ENCODE measurements around the gene SLC17A1.

Gene SLC17A1

GRCh38 chr6:25832307-25832662, 433 bp upstream of the SLC17A1 start:
- H3K27ac ChIP-seq (ENCODE audit: low read depth, low read length): no peak overlapping the region
- H3K9me3 ChIP-seq (ENCODE audit: control insufficient read depth, insufficient read depth, low read length): no peaks in the 10 kb centered on the region
- H3K4me3 ChIP-seq (ENCODE audit: low read depth, low read length): no peak overlapping the region
- H3K4me1 ChIP-seq (ENCODE audit: control insufficient read depth, insufficient read depth, low read length): no peaks in the 10 kb centered on the region
- no peaks in the 10 kb centered on the region for H3K27me3 ChIP-seq (ENCODE audit: control insufficient read depth, insufficient read depth, low read length)
- no peak overlapping the region for H3K9ac ChIP-seq (ENCODE audit: low read depth, low read length)
- H3K36me3 ChIP-seq (ENCODE audit: control insufficient read depth, insufficient read depth, low read length): no peaks in the 10 kb centered on the region

GRCh38 chr6:25830458-25830857, 1.4 kb downstream of the SLC17A1 start:
- no peaks in the 10 kb centered on the region for H3K27me3 ChIP-seq (ENCODE audit: control insufficient read depth, insufficient read depth, low read length)

GRCh38 chr6:25829375-25829774, 2.5 kb downstream of the SLC17A1 start:
- H3K27ac ChIP-seq (ENCODE audit: low read depth, low read length): no peak overlapping the region
- H3K27me3 ChIP-seq (ENCODE audit: control insufficient read depth, insufficient read depth, low read length): no peaks in the 10 kb centered on the region
- H3K9me3 ChIP-seq (ENCODE audit: control insufficient read depth, insufficient read depth, low read length): no peaks in the 10 kb centered on the region
- no peaks in the 10 kb centered on the region for H3K4me1 ChIP-seq (ENCODE audit: control insufficient read depth, insufficient read depth, low read length)
- no peak overlapping the region for H3K4me3 ChIP-seq (ENCODE audit: low read depth, low read length)
- no peak overlapping the region for H3K9ac ChIP-seq (ENCODE audit: low read depth, low read length)
- no peaks in the 10 kb centered on the region for H3K36me3 ChIP-seq (ENCODE audit: control insufficient read depth, insufficient read depth, low read length)

More at GRCh38 chr6:25830458-25830857, 1.4 kb downstream of the SLC17A1 start:
- Histone ChIP-seq H3K4me1 (ENCODE audit: control insufficient read depth, insufficient read depth, low read length) (no peaks in the 10 kb centered on the region), H3K9me3 (ENCODE audit: control insufficient read depth, insufficient read depth, low read length) (no peaks in the 10 kb centered on the region), H3K27ac (ENCODE audit: low read depth, low read length) (no peak overlapping the region), H3K4me3 (ENCODE audit: low read depth, low read length) (no peak overlapping the region), H3K36me3 (ENCODE audit: control insufficient read depth, insufficient read depth, low read length) (no peaks in the 10 kb centered on the region), H3K9ac (ENCODE audit: low read depth, low read length) (no peak overlapping the region)

- H3K4me3 ChIP-seq (ENCODE audit: low read depth, low read length): no peak overlapping the region
- H3K9ac ChIP-seq (ENCODE audit: low read depth, low read length): no peak overlapping the region
- H3K27me3 ChIP-seq (ENCODE audit: control insufficient read depth, insufficient read depth, low read length): no peaks in the 10 kb centered on the region
Observed at GRCh38 chr6:25821341-25821740, 10.5 kb downstream of the SLC17A1 start.

GRCh38 chr6:25816252-25816651, 15.6 kb downstream of the SLC17A1 start:
- Histone ChIP-seq H3K9ac (ENCODE audit: low read depth, low read length) (no peak overlapping the region), H3K36me3 (ENCODE audit: control insufficient read depth, insufficient read depth, low read length) (no peaks in the 10 kb centered on the region), H3K27ac (ENCODE audit: low read depth, low read length) (no peak overlapping the region), H3K9me3 (ENCODE audit: control insufficient read depth, insufficient read depth, low read length) (no peaks in the 10 kb centered on the region), H3K4me1 (ENCODE audit: control insufficient read depth, insufficient read depth, low read length) (no peaks in the 10 kb centered on the region), H3K27me3 (ENCODE audit: control insufficient read depth, insufficient read depth, low read length) (no peaks in the 10 kb centered on the region), H3K4me3 (ENCODE audit: low read depth, low read length) (no peak overlapping the region)

More at GRCh38 chr6:25821341-25821740, 10.5 kb downstream of the SLC17A1 start:
- H3K9me3 ChIP-seq (ENCODE audit: control insufficient read depth, insufficient read depth, low read length): no peaks in the 10 kb centered on the region
- no peaks in the 10 kb centered on the region for H3K36me3 ChIP-seq (ENCODE audit: control insufficient read depth, insufficient read depth, low read length)
- H3K27ac ChIP-seq (ENCODE audit: low read depth, low read length): no peak overlapping the region
- no peaks in the 10 kb centered on the region for H3K4me1 ChIP-seq (ENCODE audit: control insufficient read depth, insufficient read depth, low read length)

GRCh38 chr6:25815194-25815593, 16.7 kb downstream of the SLC17A1 start:
- Histone ChIP-seq H3K36me3 (ENCODE audit: control insufficient read depth, insufficient read depth, low read length) (no peaks in the 10 kb centered on the region), H3K4me3 (ENCODE audit: low read depth, low read length) (no peak overlapping the region), H3K4me1 (ENCODE audit: control insufficient read depth, insufficient read depth, low read length) (no peaks in the 10 kb centered on the region), H3K9me3 (ENCODE audit: control insufficient read depth, insufficient read depth, low read length) (no peaks in the 10 kb centered on the region), H3K27me3 (ENCODE audit: control insufficient read depth, insufficient read depth, low read length) (no peaks in the 10 kb centered on the region), H3K27ac (ENCODE audit: low read depth, low read length) (no peak overlapping the region), H3K9ac (ENCODE audit: low read depth, low read length) (no peak overlapping the region)

GRCh38 chr6:25804804-25805203, 27.0 kb downstream of the SLC17A1 start:
- H3K4me1 ChIP-seq (ENCODE audit: control insufficient read depth, insufficient read depth, low read length): peaks cover 7% of the 10 kb centered on the region; the same call in 1 of the 2 replicates

GRCh38 chr6:25801436-25801835, 30.4 kb downstream of the SLC17A1 start:
- Histone ChIP-seq H3K4me1 (ENCODE audit: control insufficient read depth, insufficient read depth, low read length) (peaks cover 7% of the 10 kb centered on the region; the same call in 1 of the 2 replicates), H3K9me3 (ENCODE audit: control insufficient read depth, insufficient read depth, low read length) (no peaks in the 10 kb centered on the region; the same call in 1 of the 2 replicates), H3K4me3 (ENCODE audit: low read depth, low read length) (no peak overlapping the region), H3K36me3 (ENCODE audit: control insufficient read depth, insufficient read depth, low read length) (no peaks in the 10 kb centered on the region), H3K27ac (ENCODE audit: low read depth, low read length) (no peak overlapping the region), H3K9ac (ENCODE audit: low read depth, low read length) (no peak overlapping the region), H3K27me3 (ENCODE audit: control insufficient read depth, insufficient read depth, low read length) (no peaks in the 10 kb centered on the region)

More at GRCh38 chr6:25804804-25805203, 27.0 kb downstream of the SLC17A1 start:
- no peak overlapping the region for H3K4me3 ChIP-seq (ENCODE audit: low read depth, low read length)
- no peak overlapping the region for H3K9ac ChIP-seq (ENCODE audit: low read depth, low read length)
- no peaks in the 10 kb centered on the region for H3K36me3 ChIP-seq (ENCODE audit: control insufficient read depth, insufficient read depth, low read length)
- H3K9me3 ChIP-seq (ENCODE audit: control insufficient read depth, insufficient read depth, low read length): no peaks in the 10 kb centered on the region; the same call in 1 of the 2 replicates
- no peaks in the 10 kb centered on the region for H3K27me3 ChIP-seq (ENCODE audit: control insufficient read depth, insufficient read depth, low read length)
- no peak overlapping the region for H3K27ac ChIP-seq (ENCODE audit: low read depth, low read length)

GRCh38 chr6:25794784-25795183, 37.1 kb downstream of the SLC17A1 start:
- H3K9me3 ChIP-seq (ENCODE audit: control insufficient read depth, insufficient read depth, low read length): no peaks in the 10 kb centered on the region
- H3K36me3 ChIP-seq (ENCODE audit: control insufficient read depth, insufficient read depth, low read length): no peaks in the 10 kb centered on the region
- H3K27me3 ChIP-seq (ENCODE audit: control insufficient read depth, insufficient read depth, low read length): no peaks in the 10 kb centered on the region
- no peaks in the 10 kb centered on the region for H3K4me1 ChIP-seq (ENCODE audit: control insufficient read depth, insufficient read depth, low read length)
- H3K9ac ChIP-seq (ENCODE audit: low read depth, low read length): no peak overlapping the region
- no peak overlapping the region for H3K4me3 ChIP-seq (ENCODE audit: low read depth, low read length)
- no peak overlapping the region for H3K27ac ChIP-seq (ENCODE audit: low read depth, low read length)

GRCh38 chr6:25793970-25794369, 37.9 kb downstream of the SLC17A1 start:
- H3K9me3 ChIP-seq (ENCODE audit: control insufficient read depth, insufficient read depth, low read length): no peaks in the 10 kb centered on the region
- no peak overlapping the region for H3K9ac ChIP-seq (ENCODE audit: low read depth, low read length)
- H3K36me3 ChIP-seq (ENCODE audit: control insufficient read depth, insufficient read depth, low read length): no peaks in the 10 kb centered on the region
- no peaks in the 10 kb centered on the region for H3K27me3 ChIP-seq (ENCODE audit: control insufficient read depth, insufficient read depth, low read length)
- H3K4me1 ChIP-seq (ENCODE audit: control insufficient read depth, insufficient read depth, low read length): no peaks in the 10 kb centered on the region
- H3K27ac ChIP-seq (ENCODE audit: low read depth, low read length): no peak overlapping the region
- no peak overlapping the region for H3K4me3 ChIP-seq (ENCODE audit: low read depth, low read length)

- H3K27ac ChIP-seq (ENCODE audit: low read depth, low read length): no peak overlapping the region
- no peaks in the 10 kb centered on the region for H3K9me3 ChIP-seq (ENCODE audit: control insufficient read depth, insufficient read depth, low read length)
- H3K4me1 ChIP-seq (ENCODE audit: control insufficient read depth, insufficient read depth, low read length): no peaks in the 10 kb centered on the region
- H3K9ac ChIP-seq (ENCODE audit: low read depth, low read length): no peak overlapping the region
- no peaks in the 10 kb centered on the region for H3K27me3 ChIP-seq (ENCODE audit: control insufficient read depth, insufficient read depth, low read length)
- H3K4me3 ChIP-seq (ENCODE audit: low read depth, low read length): no peak overlapping the region
- H3K36me3 ChIP-seq (ENCODE audit: control insufficient read depth, insufficient read depth, low read length): no peaks in the 10 kb centered on the region
Observed at GRCh38 chr6:25792016-25792415, 39.8 kb downstream of the SLC17A1 start.

- H3K4me3 ChIP-seq (ENCODE audit: low read depth, low read length): no peak overlapping the region
- no peaks in the 10 kb centered on the region for H3K36me3 ChIP-seq (ENCODE audit: control insufficient read depth, insufficient read depth, low read length)
- H3K9me3 ChIP-seq (ENCODE audit: control insufficient read depth, insufficient read depth, low read length): no peaks in the 10 kb centered on the region
- no peaks in the 10 kb centered on the region for H3K27me3 ChIP-seq (ENCODE audit: control insufficient read depth, insufficient read depth, low read length)
- no peaks in the 10 kb centered on the region for H3K4me1 ChIP-seq (ENCODE audit: control insufficient read depth, insufficient read depth, low read length)
- no peak overlapping the region for H3K9ac ChIP-seq (ENCODE audit: low read depth, low read length)
- H3K27ac ChIP-seq (ENCODE audit: low read depth, low read length): no peak overlapping the region
Observed at GRCh38 chr6:25789475-25789874, 42.4 kb downstream of the SLC17A1 start.
